WTC11 (cell line): Measurements from ENCODE around the gene BHMT2.

ENCODE experiments used
- ATF1 ChIP-seq: sonication (generic); formaldehyde crosslinking; IDR thresholded peaks from 2 replicates; pipeline ENCODE4 v1.8.1; 2023; ENCODE audit warnings: mild to moderate bottlenecking, moderate library complexity, missing genetic modification reagents
- CREM ChIP-seq: sonication (generic); formaldehyde crosslinking; IDR thresholded peaks from 2 replicates; pipeline ENCODE4 v1.8.1; 2022; ENCODE audit warnings: mild to moderate bottlenecking, missing genetic modification reagents, moderate library complexity
- NFYB ChIP-seq: sonication (generic); formaldehyde crosslinking; conservative IDR thresholded peaks from 2 replicates; pipeline ENCODE4 v1.8.0; 2022; ENCODE audit warnings: low read depth, missing genetic modification reagents
- NR1H2 ChIP-seq: sonication (generic); formaldehyde crosslinking; IDR thresholded peaks from 2 replicates; pipeline ENCODE4 v1.9.0; 2021; ENCODE audit warnings: mild to moderate bottlenecking, moderate library complexity, missing genetic modification reagents
- SP1 ChIP-seq: sonication (generic); formaldehyde crosslinking; conservative IDR thresholded peaks from 2 replicates; pipeline ENCODE4 v1.8.1; 2022; ENCODE audit warnings: missing genetic modification reagents
- ZNF121 ChIP-seq: sonication (generic); formaldehyde crosslinking; IDR thresholded peaks from 2 replicates; pipeline ENCODE4 v1.8.0; 2023; ENCODE audit warnings: missing genetic modification reagents
- ZNF416 ChIP-seq: fragments of 250-450 bp; sonication (Bioruptor Pico); IDR thresholded peaks from 2 replicates; pipeline ENCODE4 v1.9.0; 2021; ENCODE audit warnings: mild to moderate bottlenecking, inconsistent platforms
- TF ChIP-seq, protein P1 (sequence below): fragments of 200-600 bp; IDR thresholded peaks from 2 replicates; pipeline ENCODE4 v1.8.0; 2022; ENCODE audit warnings: antibody characterized with exemption
- TF ChIP-seq, protein P2 (sequence below): sonication (generic); formaldehyde crosslinking; IDR thresholded peaks from 2 replicates; pipeline ENCODE4 v1.8.0; 2022; ENCODE audit warnings: mild to moderate bottlenecking, missing genetic modification reagents
- TF ChIP-seq, protein P3 (sequence below): sonication (generic); formaldehyde crosslinking; IDR thresholded peaks from 2 replicates; pipeline ENCODE4 v1.8.1; 2023; ENCODE audit warnings: mild to moderate bottlenecking, moderate library complexity, missing genetic modification reagents
- TF ChIP-seq, protein P4 (sequence below): sonication (generic); formaldehyde crosslinking; IDR thresholded peaks from 2 replicates; pipeline ENCODE4 v1.8.0; 2023; ENCODE audit warnings: missing genetic modification reagents, mild to moderate bottlenecking, borderline replicate concordance
- TF ChIP-seq, protein P5 (sequence below): sonication (generic); formaldehyde crosslinking; IDR thresholded peaks from 2 replicates; pipeline ENCODE4 v1.8.0; 2023; ENCODE audit warnings: missing genetic modification reagents
- TF ChIP-seq, protein P6 (sequence below): sonication (generic); formaldehyde crosslinking; IDR thresholded peaks from 2 replicates; pipeline ENCODE4 v1.8.0; 2022; ENCODE audit warnings: mild to moderate bottlenecking, missing genetic modification reagents

DNA sequence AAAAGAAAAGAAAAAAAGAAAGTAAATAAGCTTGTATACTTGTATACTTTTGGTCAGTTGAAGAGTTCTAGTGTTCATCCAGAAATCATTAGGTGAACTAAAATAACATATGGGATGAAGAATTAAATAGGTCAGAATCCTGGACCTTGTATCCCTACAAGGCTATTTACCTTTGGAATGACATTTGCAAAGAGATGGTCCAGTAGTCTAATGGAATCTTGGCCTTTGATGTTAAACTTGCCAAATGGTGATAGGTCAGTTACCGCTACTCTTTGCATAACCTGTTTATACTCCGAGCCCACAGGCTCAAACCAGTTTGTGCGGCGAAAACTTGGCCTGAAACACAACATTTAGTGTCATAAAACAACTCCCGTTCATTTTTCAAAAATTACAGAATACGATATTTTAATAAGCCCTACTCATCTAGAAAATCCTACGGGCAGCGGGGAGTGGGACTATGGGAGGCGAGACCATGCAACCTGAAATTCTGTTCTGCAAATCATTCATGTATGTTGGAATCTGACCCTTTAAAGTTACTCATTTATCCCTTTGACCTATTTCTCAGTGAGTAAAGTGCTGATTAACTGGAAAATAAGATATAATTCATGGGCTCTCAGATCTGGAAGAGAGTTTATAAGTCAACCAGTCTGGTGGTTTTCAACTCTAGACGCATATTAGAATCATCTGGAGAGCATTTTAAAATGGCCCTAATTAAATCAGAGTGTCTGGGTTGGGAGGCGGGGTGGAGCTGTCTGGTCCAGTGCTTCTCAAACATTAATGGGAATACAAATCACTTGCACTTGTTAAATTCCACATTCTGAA is 38.7 kb upstream of the BHMT2 start:
- TF ChIP-seq ZNF416 (CRISPR knock-in tag): no peak
- no peak for TF ChIP-seq ATF1 (CRISPR knock-in tag)
- TF ChIP-seq NFYB (CRISPR knock-in tag): no peak
- TF ChIP-seq, protein P1, sequence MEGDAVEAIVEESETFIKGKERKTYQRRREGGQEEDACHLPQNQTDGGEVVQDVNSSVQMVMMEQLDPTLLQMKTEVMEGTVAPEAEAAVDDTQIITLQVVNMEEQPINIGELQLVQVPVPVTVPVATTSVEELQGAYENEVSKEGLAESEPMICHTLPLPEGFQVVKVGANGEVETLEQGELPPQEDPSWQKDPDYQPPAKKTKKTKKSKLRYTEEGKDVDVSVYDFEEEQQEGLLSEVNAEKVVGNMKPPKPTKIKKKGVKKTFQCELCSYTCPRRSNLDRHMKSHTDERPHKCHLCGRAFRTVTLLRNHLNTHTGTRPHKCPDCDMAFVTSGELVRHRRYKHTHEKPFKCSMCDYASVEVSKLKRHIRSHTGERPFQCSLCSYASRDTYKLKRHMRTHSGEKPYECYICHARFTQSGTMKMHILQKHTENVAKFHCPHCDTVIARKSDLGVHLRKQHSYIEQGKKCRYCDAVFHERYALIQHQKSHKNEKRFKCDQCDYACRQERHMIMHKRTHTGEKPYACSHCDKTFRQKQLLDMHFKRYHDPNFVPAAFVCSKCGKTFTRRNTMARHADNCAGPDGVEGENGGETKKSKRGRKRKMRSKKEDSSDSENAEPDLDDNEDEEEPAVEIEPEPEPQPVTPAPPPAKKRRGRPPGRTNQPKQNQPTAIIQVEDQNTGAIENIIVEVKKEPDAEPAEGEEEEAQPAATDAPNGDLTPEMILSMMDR: no peak
- TF ChIP-seq, protein P2, sequence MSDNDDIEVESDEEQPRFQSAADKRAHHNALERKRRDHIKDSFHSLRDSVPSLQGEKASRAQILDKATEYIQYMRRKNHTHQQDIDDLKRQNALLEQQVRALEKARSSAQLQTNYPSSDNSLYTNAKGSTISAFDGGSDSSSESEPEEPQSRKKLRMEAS (CRISPR knock-in tag): no peak
- TF ChIP-seq, protein P3, sequence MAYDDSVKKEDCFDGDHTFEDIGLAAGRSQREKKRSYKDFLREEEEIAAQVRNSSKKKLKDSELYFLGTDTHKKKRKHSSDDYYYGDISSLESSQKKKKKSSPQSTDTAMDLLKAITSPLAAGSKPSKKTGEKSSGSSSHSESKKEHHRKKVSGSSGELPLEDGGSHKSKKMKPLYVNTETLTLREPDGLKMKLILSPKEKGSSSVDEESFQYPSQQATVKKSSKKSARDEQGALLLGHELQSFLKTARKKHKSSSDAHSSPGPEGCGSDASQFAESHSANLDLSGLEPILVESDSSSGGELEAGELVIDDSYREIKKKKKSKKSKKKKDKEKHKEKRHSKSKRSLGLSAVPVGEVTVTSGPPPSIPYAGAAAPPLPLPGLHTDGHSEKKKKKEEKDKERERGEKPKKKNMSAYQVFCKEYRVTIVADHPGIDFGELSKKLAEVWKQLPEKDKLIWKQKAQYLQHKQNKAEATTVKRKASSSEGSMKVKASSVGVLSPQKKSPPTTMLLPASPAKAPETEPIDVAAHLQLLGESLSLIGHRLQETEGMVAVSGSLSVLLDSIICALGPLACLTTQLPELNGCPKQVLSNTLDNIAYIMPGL (CRISPR knock-in tag): no peak
- TF ChIP-seq SP1 (CRISPR knock-in tag): no peak
- TF ChIP-seq, protein P4, sequence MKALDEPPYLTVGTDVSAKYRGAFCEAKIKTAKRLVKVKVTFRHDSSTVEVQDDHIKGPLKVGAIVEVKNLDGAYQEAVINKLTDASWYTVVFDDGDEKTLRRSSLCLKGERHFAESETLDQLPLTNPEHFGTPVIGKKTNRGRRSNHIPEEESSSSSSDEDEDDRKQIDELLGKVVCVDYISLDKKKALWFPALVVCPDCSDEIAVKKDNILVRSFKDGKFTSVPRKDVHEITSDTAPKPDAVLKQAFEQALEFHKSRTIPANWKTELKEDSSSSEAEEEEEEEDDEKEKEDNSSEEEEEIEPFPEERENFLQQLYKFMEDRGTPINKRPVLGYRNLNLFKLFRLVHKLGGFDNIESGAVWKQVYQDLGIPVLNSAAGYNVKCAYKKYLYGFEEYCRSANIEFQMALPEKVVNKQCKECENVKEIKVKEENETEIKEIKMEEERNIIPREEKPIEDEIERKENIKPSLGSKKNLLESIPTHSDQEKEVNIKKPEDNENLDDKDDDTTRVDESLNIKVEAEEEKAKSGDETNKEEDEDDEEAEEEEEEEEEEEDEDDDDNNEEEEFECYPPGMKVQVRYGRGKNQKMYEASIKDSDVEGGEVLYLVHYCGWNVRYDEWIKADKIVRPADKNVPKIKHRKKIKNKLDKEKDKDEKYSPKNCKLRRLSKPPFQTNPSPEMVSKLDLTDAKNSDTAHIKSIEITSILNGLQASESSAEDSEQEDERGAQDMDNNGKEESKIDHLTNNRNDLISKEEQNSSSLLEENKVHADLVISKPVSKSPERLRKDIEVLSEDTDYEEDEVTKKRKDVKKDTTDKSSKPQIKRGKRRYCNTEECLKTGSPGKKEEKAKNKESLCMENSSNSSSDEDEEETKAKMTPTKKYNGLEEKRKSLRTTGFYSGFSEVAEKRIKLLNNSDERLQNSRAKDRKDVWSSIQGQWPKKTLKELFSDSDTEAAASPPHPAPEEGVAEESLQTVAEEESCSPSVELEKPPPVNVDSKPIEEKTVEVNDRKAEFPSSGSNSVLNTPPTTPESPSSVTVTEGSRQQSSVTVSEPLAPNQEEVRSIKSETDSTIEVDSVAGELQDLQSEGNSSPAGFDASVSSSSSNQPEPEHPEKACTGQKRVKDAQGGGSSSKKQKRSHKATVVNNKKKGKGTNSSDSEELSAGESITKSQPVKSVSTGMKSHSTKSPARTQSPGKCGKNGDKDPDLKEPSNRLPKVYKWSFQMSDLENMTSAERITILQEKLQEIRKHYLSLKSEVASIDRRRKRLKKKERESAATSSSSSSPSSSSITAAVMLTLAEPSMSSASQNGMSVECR (CRISPR knock-in tag): no peak
- TF ChIP-seq, protein P5, sequence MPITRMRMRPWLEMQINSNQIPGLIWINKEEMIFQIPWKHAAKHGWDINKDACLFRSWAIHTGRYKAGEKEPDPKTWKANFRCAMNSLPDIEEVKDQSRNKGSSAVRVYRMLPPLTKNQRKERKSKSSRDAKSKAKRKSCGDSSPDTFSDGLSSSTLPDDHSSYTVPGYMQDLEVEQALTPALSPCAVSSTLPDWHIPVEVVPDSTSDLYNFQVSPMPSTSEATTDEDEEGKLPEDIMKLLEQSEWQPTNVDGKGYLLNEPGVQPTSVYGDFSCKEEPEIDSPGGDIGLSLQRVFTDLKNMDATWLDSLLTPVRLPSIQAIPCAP (CRISPR knock-in tag): no peak
- no peak for TF ChIP-seq CREM (CRISPR knock-in tag)
- no peak for TF ChIP-seq NR1H2
- no peak for TF ChIP-seq ZNF121 (CRISPR knock-in tag)
- TF ChIP-seq, protein P6, sequence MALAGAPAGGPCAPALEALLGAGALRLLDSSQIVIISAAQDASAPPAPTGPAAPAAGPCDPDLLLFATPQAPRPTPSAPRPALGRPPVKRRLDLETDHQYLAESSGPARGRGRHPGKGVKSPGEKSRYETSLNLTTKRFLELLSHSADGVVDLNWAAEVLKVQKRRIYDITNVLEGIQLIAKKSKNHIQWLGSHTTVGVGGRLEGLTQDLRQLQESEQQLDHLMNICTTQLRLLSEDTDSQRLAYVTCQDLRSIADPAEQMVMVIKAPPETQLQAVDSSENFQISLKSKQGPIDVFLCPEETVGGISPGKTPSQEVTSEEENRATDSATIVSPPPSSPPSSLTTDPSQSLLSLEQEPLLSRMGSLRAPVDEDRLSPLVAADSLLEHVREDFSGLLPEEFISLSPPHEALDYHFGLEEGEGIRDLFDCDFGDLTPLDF: no peak
